Prostate gland (tissue), 2 donors: ENCODE results near the gene SGPP1. TPM values are rescaled to one million over a fixed set of nuclear protein-coding genes. Genes with fewer than 3 reads are reported as not detected.
A peak's percentile ranks its signal among the peaks of the same experiment; 100 is the strongest.

ENCODE experiments used
- DNase-seq: peaks from one replicate; pipeline ENCODE4 v3.0.0-alpha.2; 2019; ENCODE audit warnings: low spot score
- H3K27ac ChIP-seq, 2 donors: fragments of 200-600 bp; sonication (generic); 2 replicates each; pipeline ENCODE4 v1.5.1; 2017 to 2019
- H3K27me3 ChIP-seq: fragments of 200-600 bp; sonication (generic); replicated peaks from 2 replicates; pipeline ENCODE4 v1.5.1; 2019; ENCODE audit not compliant: insufficient read depth
- H3K36me3 ChIP-seq, 2 donors: fragments of 200-600 bp; sonication (generic); 1 replicate in 1 of 2; 2 replicates in 1 of 2; pipeline versions ENCODE4 v1.5.1 to v1.8.1; 2017 to 2019
- H3K4me1 ChIP-seq: fragments of 200-600 bp; sonication (generic); replicated peaks from 2 replicates; pipeline ENCODE4 v1.5.1; 2019
- H3K4me3 ChIP-seq, 2 donors: fragments of 200-600 bp; sonication (generic); 2 replicates each; pipeline ENCODE4 v1.5.1; 2017 to 2019
- H3K9me3 ChIP-seq: fragments of 200-600 bp; sonication (generic); 2 replicates; pipeline ENCODE4 v1.5.1; 2017
- POLR2A ChIP-seq: fragments of 450-650 bp; IDR thresholded peaks from one replicate; pipeline ENCODE4 v1.6.1; 2016; ENCODE audit warnings: antibody characterized with exemption, mild to moderate bottlenecking
- POLR2AphosphoS5 ChIP-seq: sonication (generic); formaldehyde crosslinking; IDR thresholded peaks from one replicate; pipeline ENCODE4 v1.6.1; 2017; ENCODE audit warnings: antibody characterized with exemption
- WGBS: methylation state at CpG from one replicate; pipeline ENCODE4 v1.1.5; 2018; 5-methylcytosine and 5-hydroxymethylcytosine counted together
- intact Hi-C: fragments of 100-400 bp; cut with DNase I; formaldehyde crosslinking; loops from one replicate; pipeline ENCODE4 v1.14.2; 2022
- total RNA-seq, 2 donors: library from RNA; depleted of rRNA; stranded (reverse); fragments of >200 nt; gene quantifications; one replicate each; pipeline ENCODE4 v1.1.0, GENCODE V29; 2016
- TF ChIP-seq, protein P1 (sequence below), 4 experiments: fragments of 200-600 bp in 2 of 4; fragments of 450-650 bp in 2 of 4; sonication (generic) in 2 of 4; IDR thresholded peaks; 1 replicate in 3 of 4; 2 replicates in 1 of 4; pipeline ENCODE4 v1.5.1; 2016 to 2019; ENCODE audit warnings: antibody characterized with exemption in 4 of 4, mild to moderate bottlenecking in 2 of 4, moderate library complexity in 2 of 4

SGPP1 gene
- total RNA-seq, 2 donors from 2014 or later, result 19.7 to 37.5 TPM

DNA sequence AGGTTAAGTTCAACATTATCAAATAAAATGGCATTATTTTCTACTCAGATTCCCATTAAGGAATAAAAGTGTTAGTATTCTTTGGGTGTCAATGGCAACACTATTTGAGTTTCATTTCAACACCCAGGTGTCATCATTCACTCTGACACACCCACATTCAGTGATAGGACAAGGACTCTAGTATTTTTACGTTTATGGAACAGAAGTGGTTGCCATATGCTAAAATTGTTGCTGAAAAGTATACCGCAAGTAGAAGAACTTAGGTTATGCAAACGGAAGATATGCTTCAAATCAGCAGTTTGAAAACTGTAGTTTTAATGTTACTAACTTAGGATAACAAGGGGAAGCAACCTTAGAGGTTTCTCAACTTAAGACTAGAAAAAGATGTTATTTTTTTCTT, 20.0 kb upstream of the SGPP1 start:
- WGBS, result 75% methylated on average over 3 of the region's 3 CpGs
- H3K9me3 ChIP-seq, result no peaks in the 10 kb centered on the region
- no peak for DNase-seq
- no peak overlapping the region for H3K4me3 ChIP-seq
- no peaks in the 10 kb centered on the region for H3K36me3 ChIP-seq
- intact Hi-C loops, result no loop called here
- no peak overlapping the region for H3K27ac ChIP-seq
- H3K4me1 ChIP-seq, result no peaks in the 10 kb centered on the region
- no peaks in the 10 kb centered on the region for H3K27me3 ChIP-seq
- TF ChIP-seq, protein P1, sequence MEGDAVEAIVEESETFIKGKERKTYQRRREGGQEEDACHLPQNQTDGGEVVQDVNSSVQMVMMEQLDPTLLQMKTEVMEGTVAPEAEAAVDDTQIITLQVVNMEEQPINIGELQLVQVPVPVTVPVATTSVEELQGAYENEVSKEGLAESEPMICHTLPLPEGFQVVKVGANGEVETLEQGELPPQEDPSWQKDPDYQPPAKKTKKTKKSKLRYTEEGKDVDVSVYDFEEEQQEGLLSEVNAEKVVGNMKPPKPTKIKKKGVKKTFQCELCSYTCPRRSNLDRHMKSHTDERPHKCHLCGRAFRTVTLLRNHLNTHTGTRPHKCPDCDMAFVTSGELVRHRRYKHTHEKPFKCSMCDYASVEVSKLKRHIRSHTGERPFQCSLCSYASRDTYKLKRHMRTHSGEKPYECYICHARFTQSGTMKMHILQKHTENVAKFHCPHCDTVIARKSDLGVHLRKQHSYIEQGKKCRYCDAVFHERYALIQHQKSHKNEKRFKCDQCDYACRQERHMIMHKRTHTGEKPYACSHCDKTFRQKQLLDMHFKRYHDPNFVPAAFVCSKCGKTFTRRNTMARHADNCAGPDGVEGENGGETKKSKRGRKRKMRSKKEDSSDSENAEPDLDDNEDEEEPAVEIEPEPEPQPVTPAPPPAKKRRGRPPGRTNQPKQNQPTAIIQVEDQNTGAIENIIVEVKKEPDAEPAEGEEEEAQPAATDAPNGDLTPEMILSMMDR (IDR thresholded peaks at IDR 0.05), result no peak
- TF ChIP-seq POLR2A, result no peak
- no peak for TF ChIP-seq POLR2AphosphoS5

DNA sequence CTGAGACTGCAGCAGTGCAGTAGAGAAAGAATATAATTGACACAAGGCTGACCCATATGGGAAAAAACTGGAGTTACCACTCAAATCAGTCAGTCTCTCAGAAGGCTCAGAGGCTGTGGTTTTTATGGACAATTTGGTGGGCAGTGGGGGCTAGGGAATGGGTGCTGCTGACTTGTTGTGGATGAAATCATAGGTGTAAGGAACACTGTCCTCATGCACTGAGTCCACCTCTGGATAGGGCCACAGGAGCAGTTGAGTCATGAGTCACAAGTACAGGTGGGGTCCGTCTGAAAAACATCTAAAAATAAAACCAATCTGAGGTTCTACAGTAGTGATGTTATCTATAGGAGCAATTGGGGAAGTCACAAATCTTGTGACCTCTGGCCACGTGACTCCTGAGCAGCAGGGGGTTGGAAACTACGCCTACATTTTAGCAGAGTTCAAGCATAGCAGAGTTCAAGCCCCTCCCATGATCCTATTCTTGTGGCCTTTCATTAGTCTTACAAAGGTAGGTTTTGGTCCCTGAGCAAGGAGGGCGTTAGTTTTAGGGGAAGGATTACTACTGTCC, 18.1 kb upstream of the SGPP1 start:
- no peak for DNase-seq
- Histone ChIP-seq H3K36me3 (no peaks in the 10 kb centered on the region), H3K27ac (no peak overlapping the region), H3K27me3 (no peaks in the 10 kb centered on the region), H3K4me3 (no peak overlapping the region), H3K9me3 (no peaks in the 10 kb centered on the region), H3K4me1 (no peaks in the 10 kb centered on the region)
- 58% methylated on average over 4 of the region's 4 CpGs for WGBS
- intact Hi-C loops, result no loop called here
- TF ChIP-seq, protein P1 (IDR thresholded peaks at IDR 0.05), result no peak

DNA sequence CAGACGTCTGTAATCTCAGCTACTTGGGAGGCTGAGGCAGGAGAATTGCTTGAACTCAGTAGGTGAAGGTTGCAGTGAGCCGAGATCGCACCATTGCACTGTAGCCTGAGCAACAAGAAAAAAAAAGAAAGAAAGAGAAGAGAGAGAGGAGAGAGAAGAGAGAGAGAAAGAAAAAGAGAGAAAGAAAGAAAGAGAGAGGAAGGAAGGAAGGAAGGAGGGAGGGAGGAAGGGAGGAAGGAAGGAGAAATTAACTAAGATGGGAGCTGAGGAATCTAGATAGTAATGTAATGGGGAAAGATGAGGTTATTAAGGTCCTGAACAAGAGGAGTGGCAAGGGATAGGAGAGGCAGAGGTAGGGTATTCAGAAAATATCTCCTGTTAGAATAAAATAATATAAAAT, 17.4 kb upstream of the SGPP1 start:
- intact Hi-C loops, result no loop called here
- H3K9me3 ChIP-seq, result no peaks in the 10 kb centered on the region
- TF ChIP-seq, protein P1 (IDR thresholded peaks at IDR 0.05), result no peak
- no peak for TF ChIP-seq POLR2AphosphoS5
- no peak for TF ChIP-seq POLR2A
- H3K4me3 ChIP-seq, result no peak overlapping the region
- no peaks in the 10 kb centered on the region for H3K36me3 ChIP-seq
- DNase-seq, result no peak
- H3K27ac ChIP-seq, result no peak overlapping the region
- 91% methylated on average over 3 of the region's 3 CpGs for WGBS
- H3K4me1 ChIP-seq, result no peaks in the 10 kb centered on the region
- no peaks in the 10 kb centered on the region for H3K27me3 ChIP-seq

DNA sequence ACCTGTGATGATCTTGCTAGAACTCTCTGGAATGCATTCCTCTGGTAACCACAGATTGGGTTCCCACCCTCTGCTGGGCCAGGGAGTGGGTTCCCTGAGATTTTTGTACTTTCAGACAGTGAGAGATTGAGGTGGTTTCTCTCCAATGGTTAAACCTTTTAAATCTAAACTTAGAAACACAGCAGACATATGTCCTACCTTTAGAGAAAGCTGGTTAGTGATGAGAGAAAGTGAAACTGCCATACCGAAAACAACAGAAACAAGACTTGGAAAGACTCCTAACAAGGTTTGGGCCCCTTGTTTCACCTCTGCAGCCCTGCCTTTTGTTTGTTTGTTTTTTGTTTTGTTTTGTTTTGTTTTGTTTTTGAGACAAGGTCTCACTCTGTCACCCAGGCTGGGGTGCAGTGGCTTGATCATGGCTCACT, 9.7 kb upstream of the SGPP1 start:
- no peaks in the 10 kb centered on the region for H3K27me3 ChIP-seq
- H3K4me1 ChIP-seq, result no peaks in the 10 kb centered on the region
- H3K27ac ChIP-seq, result no peak overlapping the region
- intact Hi-C loops, result no loop called here
- WGBS, result 86% methylated on average over 1 of the region's 1 CpG
- H3K4me3 ChIP-seq, result no peak overlapping the region
- no peak for DNase-seq
- H3K36me3 ChIP-seq, result no peaks in the 10 kb centered on the region
- TF ChIP-seq POLR2A, result no peak
- no peaks in the 10 kb centered on the region for H3K9me3 ChIP-seq

DNA sequence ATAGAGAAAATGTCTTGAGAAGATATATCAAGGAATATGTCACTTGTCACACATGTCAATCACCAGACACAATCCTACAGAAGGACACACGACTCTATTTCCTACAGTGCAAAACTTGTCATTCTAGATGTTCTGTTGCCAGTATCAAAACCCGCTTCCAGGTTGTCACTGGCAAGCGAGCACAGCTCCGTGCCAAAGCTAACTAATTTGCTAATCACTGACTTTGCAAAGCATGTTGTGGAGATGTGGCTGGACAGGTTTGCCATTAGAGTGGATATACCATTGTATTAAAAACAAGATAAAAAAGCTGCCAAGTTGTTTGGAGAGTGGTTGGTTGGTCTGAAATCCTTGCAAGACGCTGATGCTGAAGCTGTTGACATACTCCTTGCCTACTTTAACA, 7.9 kb upstream of the SGPP1 start:
- Histone ChIP-seq H3K4me1 (no peaks in the 10 kb centered on the region), H3K9me3 (no peaks in the 10 kb centered on the region), H3K27me3 (no peaks in the 10 kb centered on the region), H3K4me3 (no peak overlapping the region), H3K27ac (no peak overlapping the region), H3K36me3 (no peaks in the 10 kb centered on the region)
- DNase-seq, result peak; percentile 62
- intact Hi-C loops, result no loop called here
- WGBS, result 63% methylated on average over 5 of the region's 5 CpGs
- TF ChIP-seq, protein P1 (IDR thresholded peaks at IDR 0.05), result no peak
- TF ChIP-seq POLR2A, result no peak
- peak; percentile 76 for TF ChIP-seq POLR2AphosphoS5
